OCI-LY1 (cell line): ENCODE measurements around the gene PUM2.

ENCODE experiments used
- H2AFZ ChIP-seq: fragments of 200-600 bp; sonication (generic), shearing (Covaris generic); 2 replicates; pipeline ENCODE4 v1.6.0; 2014; ENCODE audit warnings: antibody characterized with exemption, mild to moderate bottlenecking, low read length
- H3F3A ChIP-seq: fragments of 200-600 bp; sonication (generic), shearing (Covaris generic); 2 replicates; pipeline ENCODE4 v1.6.0; 2014; ENCODE audit warnings: mild to moderate bottlenecking, antibody characterized with exemption, low read length, moderate library complexity; ENCODE audit not compliant: insufficient read depth
- H3K27ac ChIP-seq: fragments of 200-600 bp; sonication (generic); 2 replicates; pipeline ENCODE4 v1.5.1; 2014; ENCODE audit warnings: low read length, mixed run types, mild to moderate bottlenecking, low read depth; ENCODE audit not compliant: poor library complexity, severe bottlenecking
- H3K27me3 ChIP-seq: fragments of 200-600 bp; sonication (generic); 2 replicates; pipeline ENCODE4 v1.6.0; 2014; ENCODE audit warnings: antibody characterized with exemption, mild to moderate bottlenecking, low read length, moderate library complexity; ENCODE audit not compliant: insufficient read depth
- H3K36me3 ChIP-seq: fragments of 200-600 bp; sonication (generic); 2 replicates; pipeline ENCODE4 v1.6.1; 2014; ENCODE audit warnings: mild to moderate bottlenecking, antibody characterized with exemption, low read length, moderate library complexity, mixed read lengths; ENCODE audit not compliant: insufficient read depth
- H3K4me1 ChIP-seq: fragments of 200-600 bp; sonication (generic); 2 replicates; pipeline ENCODE4 v1.5.1; 2014; ENCODE audit warnings: mild to moderate bottlenecking, low read length, moderate library complexity; ENCODE audit not compliant: insufficient read depth, severe bottlenecking
- H3K4me2 ChIP-seq: fragments of 200-600 bp; sonication (generic), shearing (Covaris generic); 2 replicates; pipeline ENCODE4 v1.6.1; 2014; ENCODE audit warnings: low read length
- H3K4me3 ChIP-seq: fragments of 200-600 bp; sonication (generic); 2 replicates; pipeline ENCODE4 v1.5.1; 2014; ENCODE audit warnings: low read length, low read depth, mild to moderate bottlenecking, mixed read lengths; ENCODE audit not compliant: poor library complexity, severe bottlenecking
- H3K79me2 ChIP-seq: fragments of 200-600 bp; shearing (Covaris generic); 2 replicates; pipeline ENCODE4 v1.6.1; 2016; ENCODE audit warnings: mixed run types, low read length, mixed read lengths; ENCODE audit not compliant: insufficient read depth
- H3K9ac ChIP-seq: fragments of 200-600 bp; sonication (generic), shearing (Covaris generic); 2 replicates; pipeline ENCODE4 v1.6.1; 2014; ENCODE audit warnings: mild to moderate bottlenecking, low read length, mixed read lengths
- H3K9me2 ChIP-seq: fragments of 200-600 bp; sonication (generic), shearing (Covaris generic); 2 replicates; pipeline ENCODE4 v1.6.1; 2014; ENCODE audit warnings: low read depth, mild to moderate bottlenecking, low read length, mixed read lengths
- H3K9me3 ChIP-seq: fragments of 200-600 bp; shearing (Covaris generic); 2 replicates; pipeline ENCODE4 v1.6.1; 2014; ENCODE audit warnings: low read length, mixed read lengths
- H4K20me1 ChIP-seq: fragments of 200-600 bp; sonication (generic), shearing (Covaris generic); 2 replicates; pipeline ENCODE4 v1.6.0; 2016; ENCODE audit warnings: mild to moderate bottlenecking, low read length; ENCODE audit not compliant: insufficient read depth
- EZH2 ChIP-seq: fragments of 200-600 bp; sonication (generic), shearing (Covaris generic); IDR thresholded peaks from 2 replicates; pipeline ENCODE4 v1.8.0; 2017; ENCODE audit warnings: borderline replicate concordance, mixed run types, mild to moderate bottlenecking, antibody characterized with exemption, low read length, moderate library complexity, mixed read lengths
- TF ChIP-seq, protein P1 (sequence below): fragments of 200-600 bp; sonication (generic), shearing (Covaris generic); IDR thresholded peaks from 2 replicates; pipeline ENCODE4 v1.5.1; 2017; ENCODE audit warnings: mild to moderate bottlenecking, antibody characterized with exemption, low read length, moderate library complexity, mixed read lengths

PUM2 gene

DNA sequence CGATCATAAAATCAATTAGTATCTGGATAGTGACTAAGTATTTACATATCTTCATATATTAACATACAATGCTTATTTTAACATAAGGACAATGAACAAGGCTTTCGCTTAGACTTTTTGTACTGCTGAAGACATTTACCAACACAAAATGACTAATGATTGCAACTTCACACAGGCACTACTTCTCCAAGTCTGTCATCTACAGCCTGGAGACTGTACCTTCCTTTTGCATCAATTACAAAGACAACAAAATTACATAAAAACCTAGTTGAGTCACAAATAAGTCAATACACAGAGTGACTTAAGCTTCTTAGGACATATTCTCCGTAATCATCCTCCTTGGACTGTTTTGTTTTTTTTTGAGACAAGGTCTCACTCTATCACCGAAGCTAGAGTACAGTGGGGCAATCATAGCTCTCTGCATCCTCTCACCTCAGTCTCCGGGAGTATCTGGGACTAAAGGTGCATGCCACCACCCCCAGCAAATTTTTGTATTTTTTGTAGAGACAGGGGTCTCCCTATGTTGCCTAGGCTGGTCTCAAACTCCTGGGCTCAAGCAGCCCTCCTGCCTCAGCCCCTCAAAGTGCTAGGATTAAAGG is 15.9 kb downstream of the PUM2 start:
- Histone ChIP-seq H3K4me3 (no peak overlapping the region), H3K9ac (no peak overlapping the region), H3K79me2 (peaks cover 100% of the 10 kb centered on the region), H3K4me1 (peaks cover 15% of the 10 kb centered on the region), H3K9me2 (no peaks in the 10 kb centered on the region), H2AFZ (no peak overlapping the region), H4K20me1 (peaks cover 16% of the 10 kb centered on the region), H3K4me2 (no peak overlapping the region), H3K27me3 (no peaks in the 10 kb centered on the region), H3K9me3 (0 out of 2 replicates have a peak, but pooled peaks cover 6% of the 10 kb centered on the region), H3K36me3 (peaks cover 77% of the 10 kb centered on the region), H3K27ac (no peak overlapping the region), H3F3A (no peaks in the 10 kb centered on the region)
- TF ChIP-seq EZH2 = no peak
- TF ChIP-seq, protein P1, sequence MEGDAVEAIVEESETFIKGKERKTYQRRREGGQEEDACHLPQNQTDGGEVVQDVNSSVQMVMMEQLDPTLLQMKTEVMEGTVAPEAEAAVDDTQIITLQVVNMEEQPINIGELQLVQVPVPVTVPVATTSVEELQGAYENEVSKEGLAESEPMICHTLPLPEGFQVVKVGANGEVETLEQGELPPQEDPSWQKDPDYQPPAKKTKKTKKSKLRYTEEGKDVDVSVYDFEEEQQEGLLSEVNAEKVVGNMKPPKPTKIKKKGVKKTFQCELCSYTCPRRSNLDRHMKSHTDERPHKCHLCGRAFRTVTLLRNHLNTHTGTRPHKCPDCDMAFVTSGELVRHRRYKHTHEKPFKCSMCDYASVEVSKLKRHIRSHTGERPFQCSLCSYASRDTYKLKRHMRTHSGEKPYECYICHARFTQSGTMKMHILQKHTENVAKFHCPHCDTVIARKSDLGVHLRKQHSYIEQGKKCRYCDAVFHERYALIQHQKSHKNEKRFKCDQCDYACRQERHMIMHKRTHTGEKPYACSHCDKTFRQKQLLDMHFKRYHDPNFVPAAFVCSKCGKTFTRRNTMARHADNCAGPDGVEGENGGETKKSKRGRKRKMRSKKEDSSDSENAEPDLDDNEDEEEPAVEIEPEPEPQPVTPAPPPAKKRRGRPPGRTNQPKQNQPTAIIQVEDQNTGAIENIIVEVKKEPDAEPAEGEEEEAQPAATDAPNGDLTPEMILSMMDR = no peak

DNA sequence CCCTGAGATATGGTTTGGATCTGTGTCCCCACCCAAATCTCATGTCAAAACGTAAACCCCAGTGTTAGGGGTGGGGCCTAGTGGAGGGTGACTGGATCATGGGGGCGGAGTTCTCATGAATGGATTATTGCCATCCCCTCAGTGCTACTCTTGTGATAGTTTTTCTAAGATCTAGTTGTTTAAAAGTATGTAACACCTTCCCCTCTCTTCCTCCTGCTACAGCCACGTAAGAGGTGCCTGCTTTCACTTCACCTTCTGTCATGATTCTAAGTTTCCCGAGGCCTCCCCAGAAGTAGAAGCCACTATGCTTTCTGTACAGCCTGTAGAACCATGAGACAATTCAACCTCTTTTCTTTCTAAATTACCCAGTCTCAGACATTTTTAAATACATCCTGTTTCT is 16.9 kb downstream of the PUM2 start:
- no peak overlapping the region for H3K4me2 ChIP-seq
- H3K9me3 ChIP-seq = 0 out of 2 replicates have a peak, but pooled peaks cover 6% of the 10 kb centered on the region
- no peak overlapping the region for H2AFZ ChIP-seq
- no peaks in the 10 kb centered on the region for H3K9me2 ChIP-seq
- H4K20me1 ChIP-seq = peaks cover 13% of the 10 kb centered on the region
- H3F3A ChIP-seq = no peaks in the 10 kb centered on the region
- H3K4me3 ChIP-seq = no peak overlapping the region
- H3K27me3 ChIP-seq = no peaks in the 10 kb centered on the region
- no peak overlapping the region for H3K27ac ChIP-seq
- peaks cover 82% of the 10 kb centered on the region for H3K36me3 ChIP-seq
- TF ChIP-seq, protein P1 = no peak
- TF ChIP-seq EZH2 = no peak
- H3K4me1 ChIP-seq = peaks cover 6% of the 10 kb centered on the region
- H3K79me2 ChIP-seq = peaks cover 100% of the 10 kb centered on the region
- H3K9ac ChIP-seq = no peak overlapping the region

DNA sequence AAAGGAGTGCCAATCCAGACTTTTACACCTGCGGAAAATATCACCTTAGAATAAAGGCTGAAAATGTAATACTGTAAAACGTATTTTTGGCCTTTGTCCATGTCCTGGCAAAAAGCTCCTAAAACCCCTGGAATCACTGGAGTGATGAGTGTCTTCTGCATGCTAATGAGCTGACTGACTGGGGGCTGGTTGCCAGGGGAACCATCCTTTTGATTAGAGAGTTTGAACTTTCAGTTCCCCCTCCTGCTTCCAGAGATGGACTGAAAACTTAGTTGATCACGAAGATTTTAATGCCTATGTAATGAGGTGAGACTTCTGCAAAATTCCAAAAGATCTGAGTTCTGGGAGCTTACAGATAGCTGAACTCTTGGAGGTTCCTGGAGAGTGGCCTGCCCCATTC is 20.5 kb downstream of the PUM2 start:
- H3K4me3 ChIP-seq = no peak overlapping the region
- no peaks in the 10 kb centered on the region for H3K9me2 ChIP-seq
- peaks cover 97% of the 10 kb centered on the region for H3K79me2 ChIP-seq
- no peaks in the 10 kb centered on the region; the same call in 1 of the 2 replicates for H3F3A ChIP-seq
- H3K27ac ChIP-seq = no peak overlapping the region
- no peak overlapping the region for H2AFZ ChIP-seq
- no peak overlapping the region for H3K4me2 ChIP-seq
- H3K27me3 ChIP-seq = no peaks in the 10 kb centered on the region
- peaks cover 6% of the 10 kb centered on the region; the same call in 1 of the 2 replicates for H4K20me1 ChIP-seq
- 0 out of 2 replicates have a peak, but pooled peaks cover 6% of the 10 kb centered on the region for H3K9me3 ChIP-seq
- no peaks in the 10 kb centered on the region for H3K4me1 ChIP-seq
- peaks cover 82% of the 10 kb centered on the region for H3K36me3 ChIP-seq
- TF ChIP-seq, protein P1 = no peak
- TF ChIP-seq EZH2 = no peak
- no peak overlapping the region for H3K9ac ChIP-seq
